Activated CD4-positive, CD25-positive, alpha-beta regulatory T cell treated with anti-CD3 and anti-CD28 coated beads, Interleukin-2, amount 50 U/mL, for 16 hours (primary cell): Measurements from ENCODE around the gene RIPPLY3.
"Not testable (repeated sequence)": the region's sequence is repeated elsewhere in the genome, so short reads cannot be mapped to it uniquely, and the experiment has no call there.

Experiments
- DNase-seq: peaks from one replicate; pipeline ENCODE4 v3.0.0-alpha.2; 2020; ENCODE audit warnings: low read depth, low spot score

The RIPPLY3 gene

DNA sequence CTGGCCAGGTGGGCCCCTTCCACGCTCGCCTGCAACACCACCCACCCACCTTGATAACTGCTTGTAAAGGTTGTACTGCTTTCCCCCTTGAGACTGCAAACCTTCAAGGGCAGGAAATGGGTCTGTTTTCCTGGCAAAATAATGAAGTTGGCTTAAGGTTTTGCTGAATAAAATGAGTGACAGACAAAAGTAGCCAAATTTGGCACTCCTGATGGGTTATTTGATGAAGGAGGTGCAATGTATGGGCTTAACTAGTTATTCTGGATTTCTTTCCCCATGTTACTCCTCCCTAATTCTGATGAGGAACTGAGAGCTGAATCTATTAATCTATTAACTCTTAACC lies 25.5 kb upstream of the RIPPLY3 start:
- no peak for DNase-seq

GRCh38 chr21:36981977-36982700 lies 24.4 kb upstream of the RIPPLY3 start:
- no peak for DNase-seq

DNA sequence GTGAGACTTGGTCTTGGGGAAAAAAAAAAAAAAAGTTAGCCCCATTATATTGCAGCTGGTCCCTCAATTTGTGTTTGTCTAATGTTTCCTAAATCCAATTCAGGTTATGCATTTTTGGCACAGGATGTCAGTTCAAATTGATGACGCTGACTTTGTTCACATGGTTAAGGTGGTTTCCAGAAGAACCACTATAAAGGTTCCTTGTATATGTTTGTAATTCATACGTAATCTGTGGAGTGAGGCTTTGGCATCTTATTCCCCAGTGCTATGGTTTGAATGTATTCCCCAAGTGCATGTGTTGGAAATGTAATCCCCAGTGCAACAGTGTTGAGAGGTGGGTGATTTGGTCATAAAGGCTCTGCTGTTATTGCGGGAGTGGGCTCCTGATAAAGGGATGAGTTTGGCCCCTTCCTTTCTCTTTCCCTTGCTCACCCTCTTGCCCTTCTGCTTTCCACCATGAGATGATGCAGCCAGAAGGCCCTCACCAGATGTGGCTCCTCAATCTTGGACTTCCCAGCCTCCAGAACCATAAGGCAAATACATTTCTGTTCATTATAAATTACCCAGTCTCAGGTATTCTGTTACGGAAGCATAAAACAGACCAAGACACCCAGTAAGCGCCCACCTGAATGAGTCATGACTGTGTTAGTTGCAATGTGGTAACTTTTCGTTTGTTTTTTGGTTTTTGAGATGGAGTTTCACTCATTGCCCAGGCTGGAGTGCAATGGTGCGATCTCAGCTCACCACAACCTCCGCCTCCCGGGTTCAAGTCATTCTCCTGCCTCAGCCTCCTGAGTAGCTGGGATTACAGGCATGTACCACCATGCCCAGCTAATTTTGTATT lies 20.5 kb upstream of the RIPPLY3 start:
- DNase-seq, result no peak

DNA sequence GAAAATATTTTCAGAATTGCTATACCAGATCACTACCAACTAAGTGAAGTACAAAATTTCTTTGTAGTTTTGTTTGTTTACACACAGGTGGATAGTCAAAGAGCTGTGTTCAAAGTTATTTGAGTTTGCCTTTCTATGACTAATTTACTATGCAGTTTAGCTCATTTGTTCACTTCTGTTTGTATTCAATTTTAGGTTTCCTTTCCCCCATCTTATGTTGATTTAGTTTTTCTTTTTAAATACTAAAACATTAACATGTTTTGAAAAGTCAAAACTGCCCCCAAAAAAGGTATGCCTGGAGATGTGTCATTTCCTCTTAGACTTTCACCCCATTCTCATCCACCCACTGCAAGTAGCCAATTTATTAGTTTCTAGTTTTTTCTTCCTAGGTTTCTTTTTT lies 18.7 kb upstream of the RIPPLY3 start:
- no peak for DNase-seq

DNA sequence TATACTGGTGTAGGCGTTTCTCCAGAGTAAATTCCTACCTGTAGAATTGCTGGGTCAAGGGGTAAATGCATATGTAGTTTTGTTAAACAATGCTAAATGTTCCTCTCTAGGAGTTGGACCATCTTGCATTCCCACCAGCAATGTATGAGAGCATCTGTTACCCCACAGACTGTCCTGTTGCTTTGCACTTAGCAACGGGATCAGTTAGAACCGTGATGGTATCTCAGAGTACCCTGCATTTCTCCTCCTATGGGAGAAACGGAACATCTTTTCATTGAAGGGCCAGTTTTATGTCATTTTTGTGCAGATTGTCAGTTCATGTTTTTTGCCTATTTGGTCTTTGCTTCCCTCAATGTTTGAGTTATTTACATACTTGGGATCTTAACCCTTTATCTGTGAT lies 18.0 kb upstream of the RIPPLY3 start:
- no peak for DNase-seq

GRCh38 chr21:36989199-36989698 lies 17.3 kb upstream of the RIPPLY3 start:
- DNase-seq, result not testable (repeated sequence)

DNA sequence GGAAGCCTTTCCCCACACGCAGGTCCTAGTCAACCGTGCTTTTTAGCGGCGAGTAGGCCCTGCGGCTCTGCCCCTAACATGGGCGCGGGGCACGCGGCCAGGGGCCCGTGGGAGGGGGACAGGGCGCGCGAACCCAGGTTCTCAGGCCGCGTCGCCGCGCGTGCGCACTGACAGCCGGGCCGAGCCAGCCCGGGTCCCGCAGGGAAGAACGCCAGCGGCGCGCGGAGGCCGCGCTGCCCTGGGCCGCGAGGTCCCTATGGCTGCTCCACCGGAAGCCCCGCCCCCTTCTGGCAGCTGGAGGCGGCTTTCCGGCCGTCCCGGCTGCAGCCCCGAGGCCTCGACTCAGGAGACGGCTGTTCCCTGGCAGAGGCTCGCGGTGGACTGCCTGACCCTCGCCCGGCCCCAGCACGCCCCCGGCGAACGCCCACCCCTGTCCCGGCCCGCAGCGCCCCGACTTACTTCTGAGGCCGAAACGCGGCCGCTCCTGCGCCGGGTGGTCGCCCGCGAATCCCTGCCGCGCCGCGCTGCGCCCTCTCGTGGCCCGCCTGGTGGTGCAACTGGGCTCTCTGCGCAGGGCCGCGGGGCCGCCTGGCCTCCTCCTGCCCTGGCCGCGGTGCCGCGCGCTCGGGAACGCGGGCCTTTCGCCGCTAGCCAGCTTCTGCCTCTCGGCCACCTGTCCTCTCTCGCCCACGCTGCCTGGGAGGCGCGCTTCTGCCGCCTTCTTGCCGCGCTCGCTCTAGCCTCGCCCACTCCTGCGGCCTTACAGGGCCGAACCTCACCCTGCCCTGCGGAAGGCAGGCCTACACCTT lies 16.6 kb upstream of the RIPPLY3 start:
- DNase-seq, result peak; percentile 60

DNA sequence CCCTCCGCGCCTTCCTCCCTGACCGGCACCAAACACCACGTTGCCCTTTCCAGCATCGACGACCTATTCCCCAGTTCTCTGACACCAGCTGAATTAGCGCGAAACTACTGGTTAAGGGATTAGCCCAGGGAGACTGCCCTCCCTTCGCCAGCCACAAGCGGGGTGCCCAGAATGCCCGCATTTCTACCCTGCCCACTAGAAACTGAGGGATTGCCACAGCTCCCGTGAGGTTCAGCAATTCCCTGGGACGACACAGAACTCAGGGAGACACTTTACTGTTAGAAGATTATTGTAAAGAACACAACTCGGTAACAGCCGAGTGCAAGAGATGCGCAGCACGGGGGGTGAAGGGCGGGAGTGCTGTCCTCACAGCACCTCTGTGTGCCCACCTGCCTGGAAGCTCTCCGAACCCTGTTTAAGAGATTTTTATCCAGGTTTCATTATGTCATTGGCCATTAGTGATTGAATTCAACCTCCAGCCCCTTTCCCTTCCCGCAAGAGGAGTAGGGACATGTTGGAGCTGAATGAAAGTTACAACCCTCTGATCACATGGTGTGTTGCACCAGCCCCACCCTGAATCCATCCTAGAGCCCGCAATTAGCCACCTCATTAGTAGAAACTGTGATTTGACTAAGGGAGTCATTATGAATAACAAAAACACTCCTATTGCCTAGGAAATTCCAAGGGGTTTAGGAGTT lies 15.8 kb upstream of the RIPPLY3 start:
- no peak for DNase-seq

- no peak for DNase-seq
Observed at GRCh38 chr21:36992671-36993070, 13.8 kb upstream of the RIPPLY3 start.

- no peak for DNase-seq
Observed at GRCh38 chr21:36994501-36995158, 11.9 kb upstream of the RIPPLY3 start.

- DNase-seq, result not testable (repeated sequence)
Observed at GRCh38 chr21:36995285-36995684, 11.2 kb upstream of the RIPPLY3 start.

GRCh38 chr21:36999131-36999898 lies 7.2 kb upstream of the RIPPLY3 start:
- DNase-seq, result no peak

DNA sequence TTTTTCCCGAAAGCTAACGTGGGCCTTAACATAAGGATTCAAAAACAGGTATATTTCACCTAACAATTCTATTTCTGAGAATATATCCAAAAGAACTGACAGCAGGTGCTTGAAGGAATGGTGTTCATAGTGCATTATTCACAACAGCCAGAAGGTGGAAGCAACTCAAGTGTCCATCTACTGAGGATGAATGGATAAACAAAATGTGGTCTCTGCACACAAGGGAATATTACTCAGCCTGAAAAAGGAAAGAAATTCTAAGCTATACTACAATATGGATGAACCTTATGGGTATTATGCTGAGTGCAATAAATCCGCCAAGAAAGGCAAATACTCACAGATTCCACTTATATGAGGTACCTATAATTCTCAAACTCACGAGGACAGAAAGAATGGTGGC lies 6.1 kb upstream of the RIPPLY3 start:
- no peak for DNase-seq

- no peak for DNase-seq
Observed at GRCh38 chr21:37001441-37001840, 5.1 kb upstream of the RIPPLY3 start.

DNA sequence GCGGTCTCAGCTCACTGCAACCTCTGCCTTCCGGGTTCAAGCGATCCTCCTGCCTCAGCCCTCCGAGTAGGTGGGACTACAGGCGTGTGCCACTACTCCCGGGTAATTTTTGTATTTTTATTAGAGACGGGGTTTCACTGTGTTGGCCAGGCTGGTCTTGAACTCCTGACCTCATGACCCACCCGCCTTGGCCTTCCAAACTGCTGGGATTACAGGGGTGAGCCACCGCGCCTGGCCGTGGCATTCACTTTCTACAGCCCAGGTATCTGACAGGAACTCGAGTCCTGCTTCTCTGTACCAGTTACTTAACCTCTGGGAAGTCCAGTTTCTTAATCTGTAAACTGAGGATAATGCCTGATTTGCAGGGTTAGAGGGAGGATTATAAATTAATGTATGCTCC lies 3.7 kb upstream of the RIPPLY3 start:
- not testable (repeated sequence) for DNase-seq

- not testable (repeated sequence) for DNase-seq
Observed at GRCh38 chr21:37003917-37004316, 2.6 kb upstream of the RIPPLY3 start.

DNA sequence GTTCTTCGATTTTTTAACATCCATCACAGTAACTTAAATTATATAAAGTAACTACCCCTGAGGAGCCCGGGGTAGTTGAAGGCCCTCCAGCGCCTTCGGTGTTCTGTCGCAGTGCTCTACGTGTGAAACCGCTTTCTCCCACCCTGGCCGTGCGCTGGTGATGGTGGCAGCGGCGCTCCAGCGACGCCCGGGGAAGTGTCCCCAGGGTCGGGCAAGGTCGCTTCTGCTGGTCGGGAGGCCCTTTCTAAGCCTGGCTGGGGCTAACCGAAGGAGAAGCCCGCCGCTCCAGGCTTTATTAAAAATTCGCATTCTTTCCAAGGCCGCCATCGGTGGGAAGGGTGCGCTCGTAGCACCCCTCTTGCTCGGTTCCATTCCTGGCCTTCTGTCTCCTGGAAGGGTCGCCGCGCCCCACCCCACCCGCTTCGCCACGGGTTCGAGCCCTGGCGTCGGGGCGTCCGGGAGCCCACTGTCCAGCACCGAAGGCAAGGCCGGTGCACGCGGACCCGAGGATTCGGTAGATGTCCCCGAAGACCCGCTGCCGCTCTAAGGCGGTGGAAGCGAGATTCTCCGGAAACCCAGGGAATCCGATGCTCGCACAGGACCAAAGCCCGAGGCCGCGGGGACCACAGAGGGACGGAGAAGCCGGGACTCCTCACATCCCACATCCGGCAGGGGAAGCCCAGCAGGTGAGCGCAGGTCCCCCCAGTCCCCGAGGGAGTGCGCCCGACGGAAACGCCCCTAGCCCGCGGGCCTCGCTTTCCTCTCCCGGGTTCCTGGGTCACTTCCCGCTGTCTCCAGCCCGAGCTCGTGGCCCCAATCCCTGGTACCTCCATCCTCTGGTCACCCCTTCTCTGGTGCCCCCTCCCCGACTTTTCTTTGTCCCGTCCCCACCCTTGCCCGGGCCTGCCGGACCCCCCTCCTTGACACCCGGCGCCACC lies 685 bp upstream of the RIPPLY3 start:
- no peak for DNase-seq

DNA sequence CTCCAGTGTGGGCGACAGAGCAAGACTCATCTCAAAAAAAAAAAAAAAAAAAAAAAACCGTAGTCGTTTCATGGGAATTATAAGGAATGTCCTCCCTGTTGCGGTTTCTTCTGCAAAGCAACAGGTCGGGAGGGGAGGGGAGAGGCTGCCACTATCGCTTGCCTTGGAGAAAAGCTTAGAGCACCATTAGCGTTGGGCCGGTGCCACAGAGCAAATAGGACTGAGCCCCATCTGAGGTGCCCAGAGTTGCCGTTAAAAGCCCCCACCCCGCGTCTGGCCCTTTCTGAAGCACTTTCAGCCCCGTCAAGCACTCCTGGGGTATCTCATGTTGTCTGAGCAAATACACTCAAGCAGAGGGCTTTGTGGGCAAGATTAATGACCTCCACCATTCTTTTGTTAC lies 2.2 kb downstream of the RIPPLY3 start:
- no peak for DNase-seq

DNA sequence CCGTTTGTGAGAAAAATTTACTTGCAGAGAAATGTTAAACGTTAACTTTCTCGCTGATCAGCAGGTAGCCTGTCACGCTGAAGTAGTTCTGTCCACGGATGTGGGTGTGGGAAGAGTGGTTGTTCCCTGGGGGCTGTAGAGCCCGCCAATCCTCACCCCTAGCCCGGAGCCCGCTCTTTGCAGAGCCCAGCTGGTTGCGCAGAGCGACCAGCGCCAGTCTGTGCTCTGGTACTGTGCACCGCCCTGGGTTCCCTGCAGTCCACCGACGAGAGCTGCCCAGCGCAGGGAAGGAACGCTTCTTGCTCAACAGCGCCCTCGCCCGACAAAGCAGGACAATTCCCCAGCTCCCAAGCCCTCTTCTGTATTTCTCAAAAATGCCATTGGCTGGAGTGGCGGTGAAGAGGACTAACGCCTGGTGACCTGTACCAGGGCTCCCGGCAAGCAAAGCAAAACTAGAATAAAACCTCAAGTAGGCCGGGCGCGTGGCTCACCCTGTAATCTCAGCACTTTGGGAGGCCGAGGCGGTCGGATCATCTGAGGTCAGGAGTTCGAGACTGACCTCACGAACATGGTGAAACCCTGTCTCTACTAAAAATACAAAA lies 3.3 kb downstream of the RIPPLY3 start:
- peak; percentile 47 for DNase-seq
